HG03060 (cell line): ENCODE results near the gene PARP1.
"Not testable (repeated sequence)": the region's sequence is repeated elsewhere in the genome, so short reads cannot be mapped to it uniquely, and the experiment has no call there.

Experiments
- ATAC-seq: cut with Tn5 transposase; IDR thresholded peaks from one replicate; pipeline ENCODE4 v1.9.1; 2021; ENCODE audit warnings: low read depth, moderate number of reproducible peaks; ENCODE audit not compliant: unreplicated experiment

PARP1 gene

GRCh38 chr1:226407497-226408284, at the start of gene PARP1:
Gene PARP1, minus strand, starts transcription at chr1:226408093. Its CDS starts 164 bp downstream, at chr1:226407929.
- peak; percentile 50 for ATAC-seq

DNA sequence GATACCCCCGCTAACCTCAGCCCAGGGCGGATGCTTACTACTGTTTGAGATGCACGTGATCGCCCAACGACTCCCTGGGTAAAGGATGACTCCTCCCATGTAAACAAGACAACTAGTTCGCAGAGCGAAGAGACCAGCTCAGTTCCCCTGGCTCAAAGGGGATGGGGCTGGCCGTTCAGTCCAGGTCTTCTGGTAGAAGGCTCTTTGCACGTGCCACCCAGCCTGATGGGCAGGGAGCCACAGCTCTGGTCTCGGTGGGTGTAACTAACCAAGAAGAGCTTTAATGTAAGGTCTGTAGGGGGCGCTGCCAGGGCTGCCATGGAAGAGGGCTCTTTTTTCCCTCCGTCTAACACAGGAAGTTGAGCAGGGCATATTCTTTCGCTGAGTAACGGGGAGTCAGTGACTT, 49.4 kb upstream of the PARP1 start:
- no peak for ATAC-seq

- ATAC-seq = no peak
These were observed 48.0 kb upstream of the PARP1 start for GRCh38 chr1:226455843-226456242.

GRCh38 chr1:226454349-226454748, 46.5 kb upstream of the PARP1 start:
- no peak for ATAC-seq

- no peak for ATAC-seq
These were observed 45.3 kb upstream of the PARP1 start for GRCh38 chr1:226453015-226453704.

- ATAC-seq = no peak
These were observed 42.8 kb upstream of the PARP1 start for GRCh38 chr1:226450688-226451087.

- no peak for ATAC-seq
These were observed 41.9 kb upstream of the PARP1 start for GRCh38 chr1:226449823-226450222.

GRCh38 chr1:226447932-226448665, 40.2 kb upstream of the PARP1 start:
- ATAC-seq = no peak

GRCh38 chr1:226446094-226446493, 38.2 kb upstream of the PARP1 start:
- ATAC-seq = no peak

- ATAC-seq = peak; percentile 99
These were observed 37.0 kb upstream of the PARP1 start for GRCh38 chr1:226444901-226445300.

GRCh38 chr1:226443439-226443838, 35.5 kb upstream of the PARP1 start:
- no peak for ATAC-seq

- no peak for ATAC-seq
These were observed 35.1 kb upstream of the PARP1 start for GRCh38 chr1:226443033-226443432.

- ATAC-seq = no peak
These were observed 33.7 kb upstream of the PARP1 start for GRCh38 chr1:226441629-226442028.

DNA sequence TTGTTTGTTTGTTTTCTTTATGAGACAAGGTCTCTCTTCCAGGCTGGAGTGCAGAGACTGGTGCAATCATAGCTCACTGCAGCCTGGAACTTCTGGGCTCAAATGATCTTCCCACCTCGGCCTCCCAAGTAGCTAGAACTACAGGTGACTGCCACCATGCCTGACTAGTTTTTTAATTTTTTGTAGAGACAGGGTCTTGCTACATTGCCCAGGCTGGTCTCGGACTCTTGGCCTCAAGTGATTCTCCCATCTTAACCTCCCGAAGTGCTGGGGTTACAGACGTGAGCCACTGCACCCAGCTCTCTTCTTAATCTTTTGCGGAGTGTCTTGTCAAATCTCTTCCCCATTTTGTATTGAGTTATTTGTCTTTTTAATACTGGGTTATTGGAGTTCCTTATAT, 32.6 kb upstream of the PARP1 start:
- ATAC-seq = no peak

GRCh38 chr1:226438007-226438406, 30.1 kb upstream of the PARP1 start:
- ATAC-seq = no peak

DNA sequence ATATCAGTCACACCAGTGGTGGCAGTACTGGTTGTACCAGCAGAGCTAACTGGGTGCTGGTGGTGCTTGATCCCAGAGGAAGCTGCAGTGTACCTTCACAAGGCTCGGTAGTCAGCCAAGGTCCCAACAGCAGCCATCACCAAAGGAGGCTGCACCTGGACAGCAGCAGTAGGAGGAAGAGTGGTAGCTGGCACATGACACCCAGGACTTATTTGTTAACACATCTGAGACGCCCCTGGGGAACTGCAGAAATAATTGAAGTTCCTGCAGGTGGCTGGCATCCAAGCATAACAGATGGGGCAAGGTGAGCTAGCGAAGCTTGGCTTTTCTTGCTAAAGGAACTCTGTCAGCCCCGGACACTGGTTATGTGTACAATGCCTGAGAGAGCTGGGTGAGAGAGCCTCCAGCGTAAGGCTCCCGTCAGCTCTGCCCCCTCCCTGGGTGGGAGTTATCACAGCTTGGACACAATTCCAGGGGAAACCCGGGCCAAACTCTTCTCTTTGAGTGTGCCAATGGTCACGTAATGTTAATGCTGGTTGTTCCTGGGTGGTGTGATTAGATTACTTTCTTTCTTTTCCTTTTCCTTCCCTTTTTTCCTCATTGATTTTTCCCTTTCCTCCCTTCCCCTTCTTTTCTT, 29.1 kb upstream of the PARP1 start:
- no peak for ATAC-seq

DNA sequence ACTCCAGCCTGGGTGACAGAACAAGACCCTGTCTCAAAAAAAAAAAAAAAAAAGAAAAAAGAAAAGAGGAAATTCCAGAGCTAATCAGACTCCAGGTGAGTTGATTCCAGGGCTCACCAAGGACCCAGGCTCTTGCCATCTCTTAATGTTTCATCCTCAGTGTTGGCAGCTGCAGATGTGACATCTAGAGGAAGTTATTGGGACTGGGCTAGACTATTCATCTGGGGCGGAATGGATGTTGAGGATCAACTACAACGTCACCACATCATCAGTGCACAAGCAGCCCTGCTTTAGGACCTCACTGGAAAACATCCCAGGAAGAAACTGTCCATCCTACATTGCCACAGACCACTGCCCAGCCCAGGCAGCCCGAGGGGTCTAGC, 28.6 kb upstream of the PARP1 start:
- no peak for ATAC-seq

DNA sequence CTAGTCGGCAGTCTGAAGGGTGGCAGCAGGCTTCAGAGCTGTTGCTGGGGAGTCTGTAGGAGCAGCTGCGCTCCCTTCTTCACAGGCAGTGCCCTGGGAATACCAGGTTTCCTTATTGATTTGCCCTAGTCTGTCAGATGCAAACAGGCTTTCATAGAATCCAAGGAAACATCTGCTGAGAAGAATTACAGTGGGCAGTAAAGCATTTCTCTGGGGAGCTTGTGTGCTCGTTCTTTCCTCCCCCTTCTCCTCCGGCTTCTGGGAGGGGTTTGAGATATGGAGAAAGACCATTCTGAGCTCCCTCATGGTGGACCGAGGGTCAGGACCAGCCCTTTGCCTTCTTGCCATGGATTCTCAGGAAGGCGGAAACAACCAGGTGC, 25.4 kb upstream of the PARP1 start:
- no peak for ATAC-seq

- ATAC-seq = no peak
These were observed 24.9 kb upstream of the PARP1 start for GRCh38 chr1:226432586-226433340.

DNA sequence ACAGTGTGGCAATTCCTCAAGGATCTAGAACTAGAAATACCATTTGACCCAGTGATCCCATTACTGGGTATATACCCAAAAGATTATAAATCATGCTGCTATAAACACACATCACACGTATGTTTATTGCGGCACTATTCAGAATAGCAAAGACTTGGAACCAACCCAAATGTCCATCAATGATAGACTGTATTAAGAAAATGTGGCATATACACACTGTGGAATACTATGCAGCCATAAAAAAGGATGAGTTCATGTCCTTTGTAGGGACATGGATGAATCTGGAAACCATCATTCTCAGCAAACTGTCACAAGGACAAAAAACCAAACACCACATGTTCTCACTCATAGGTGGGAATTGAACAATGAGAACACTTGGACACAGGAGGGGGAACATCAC, 24.0 kb upstream of the PARP1 start:
- not testable (repeated sequence) for ATAC-seq
